GM19397 (cell line): Measurements from ENCODE around the gene EFR3B.
A peak's percentile ranks its signal among the peaks of the same experiment; 100 is the strongest.

Experiments used
- ATAC-seq: cut with Tn5 transposase; IDR thresholded peaks from one replicate; pipeline ENCODE4 v1.9.1; 2021; ENCODE audit warnings: mild to moderate bottlenecking, moderate library complexity; ENCODE audit not compliant: unreplicated experiment

EFR3B gene

GRCh38 chr2:25032901-25033300 is 9.0 kb upstream of the EFR3B start:
- ATAC-seq = no peak

- no peak for ATAC-seq
Observed at GRCh38 chr2:25034081-25034480, 7.8 kb upstream of the EFR3B start.

GRCh38 chr2:25035537-25036220 is 6.2 kb upstream of the EFR3B start:
- no peak for ATAC-seq

DNA sequence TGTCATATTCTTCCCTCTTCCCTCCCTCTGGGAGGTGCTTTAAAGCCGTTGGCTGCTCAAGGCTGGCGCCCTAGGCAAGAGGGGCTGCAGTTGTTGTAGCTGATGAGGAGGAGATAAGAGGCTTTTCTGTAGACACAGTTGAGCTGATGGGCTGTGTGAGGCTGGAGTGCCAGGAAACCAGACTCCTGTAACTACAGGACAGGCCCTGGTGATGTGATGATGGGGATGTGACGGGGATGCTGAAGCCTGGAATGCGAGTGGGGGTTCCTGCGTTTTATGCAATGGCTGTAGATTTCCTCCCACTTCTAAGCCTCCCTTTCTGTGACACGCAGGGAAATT is 5.7 kb upstream of the EFR3B start:
- no peak for ATAC-seq

DNA sequence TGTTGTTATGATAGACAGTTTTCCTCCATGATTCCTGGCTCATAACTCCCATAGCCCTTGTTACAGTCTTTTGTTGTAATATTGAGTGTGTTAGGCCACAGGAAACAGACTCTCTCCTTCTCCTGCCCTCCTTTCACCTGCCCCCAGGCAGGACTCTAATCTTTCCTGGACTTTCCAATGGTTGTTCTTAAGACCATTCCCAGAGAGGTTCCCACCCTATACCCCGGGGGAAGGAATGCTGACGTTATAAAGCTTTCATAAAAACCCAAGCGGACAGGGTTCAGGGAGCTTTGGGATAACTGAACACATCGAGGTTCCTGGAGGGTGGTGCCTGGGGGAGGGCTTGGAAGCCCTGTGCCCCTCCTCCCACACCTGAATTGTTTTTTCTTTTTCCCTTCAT is 2.8 kb upstream of the EFR3B start:
- ATAC-seq = no peak

- peak; percentile 2 for ATAC-seq
Observed at GRCh38 chr2:25041307-25041927, 459 bp upstream of the EFR3B start.

- ATAC-seq = no peak
Observed at GRCh38 chr2:25042321-25043240, 705 bp downstream of the EFR3B start.

DNA sequence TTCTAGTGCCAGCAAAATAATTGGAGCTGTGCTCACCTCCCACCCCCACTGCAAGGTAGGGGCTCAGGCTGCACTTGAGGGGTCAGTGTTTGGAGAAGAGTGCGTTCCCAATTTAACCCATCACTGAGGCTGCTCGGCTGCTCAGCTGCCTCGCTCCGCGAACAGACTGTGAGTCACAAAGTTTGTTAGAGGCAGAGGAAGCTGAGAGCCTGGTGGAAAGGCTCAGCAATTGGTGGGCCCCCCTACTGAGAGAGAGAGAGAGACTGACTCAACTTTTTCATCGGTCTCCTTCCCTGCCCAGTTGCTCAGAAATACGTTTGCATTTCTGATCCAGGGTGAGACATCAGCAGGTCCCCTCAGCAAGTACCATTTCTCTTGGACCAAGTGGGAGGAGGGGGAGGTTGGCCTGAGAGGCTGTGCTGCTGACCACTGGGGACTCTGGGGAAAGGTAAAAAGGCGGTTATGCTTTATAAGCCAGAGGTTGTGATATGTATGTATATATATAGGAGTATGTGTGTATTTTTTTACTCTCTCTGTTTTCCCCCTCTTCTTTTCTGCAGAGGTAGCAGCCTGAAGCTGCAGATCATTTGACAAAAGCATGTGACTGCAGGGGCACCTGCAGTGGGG is 1.5 kb downstream of the EFR3B start:
- no peak for ATAC-seq

GRCh38 chr2:25044011-25044410 is 2.1 kb downstream of the EFR3B start:
- no peak for ATAC-seq

DNA sequence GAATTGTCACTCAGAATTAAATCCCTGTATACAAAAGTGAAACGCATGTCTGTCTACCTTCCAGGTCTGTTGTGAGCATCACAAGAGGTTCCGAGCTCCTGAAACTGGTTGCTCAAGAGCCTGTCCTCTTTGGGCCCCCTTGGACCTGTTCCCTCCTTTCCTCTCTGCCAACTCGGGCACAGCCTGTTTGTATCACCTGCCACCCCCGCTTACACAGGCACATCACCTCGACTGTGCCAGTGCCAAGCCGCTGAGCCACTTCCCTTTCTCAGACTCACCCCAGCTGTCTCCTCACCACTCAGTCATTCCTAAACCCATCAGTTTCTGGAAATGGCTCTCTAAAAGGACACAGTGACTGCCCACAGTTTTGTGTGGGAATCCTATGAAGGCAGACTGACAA is 3.1 kb downstream of the EFR3B start:
- no peak for ATAC-seq

- ATAC-seq = no peak
Observed at GRCh38 chr2:25049422-25049821, 7.5 kb downstream of the EFR3B start.

DNA sequence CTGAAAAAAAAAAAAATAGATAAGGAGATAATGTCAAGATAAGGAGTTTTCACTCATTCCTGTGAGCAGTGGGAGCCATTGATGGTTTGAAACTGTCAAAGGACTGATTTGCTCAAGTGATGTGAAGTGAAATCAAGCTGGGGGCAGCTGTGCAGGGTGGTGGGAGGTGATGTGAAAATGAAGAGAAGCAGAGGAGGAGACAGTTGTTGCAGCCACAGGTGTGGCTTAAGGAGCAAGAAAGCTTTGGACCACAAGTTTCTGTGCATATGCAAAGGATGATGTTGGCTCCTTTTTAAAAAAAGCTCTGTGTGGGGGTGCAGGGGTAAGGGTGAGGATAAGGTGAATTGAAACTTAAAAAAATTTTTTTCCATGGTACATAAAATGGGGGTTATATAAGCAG is 8.3 kb downstream of the EFR3B start:
- ATAC-seq = no peak

GRCh38 chr2:25053041-25053440 is 11.2 kb downstream of the EFR3B start:
- ATAC-seq = no peak

DNA sequence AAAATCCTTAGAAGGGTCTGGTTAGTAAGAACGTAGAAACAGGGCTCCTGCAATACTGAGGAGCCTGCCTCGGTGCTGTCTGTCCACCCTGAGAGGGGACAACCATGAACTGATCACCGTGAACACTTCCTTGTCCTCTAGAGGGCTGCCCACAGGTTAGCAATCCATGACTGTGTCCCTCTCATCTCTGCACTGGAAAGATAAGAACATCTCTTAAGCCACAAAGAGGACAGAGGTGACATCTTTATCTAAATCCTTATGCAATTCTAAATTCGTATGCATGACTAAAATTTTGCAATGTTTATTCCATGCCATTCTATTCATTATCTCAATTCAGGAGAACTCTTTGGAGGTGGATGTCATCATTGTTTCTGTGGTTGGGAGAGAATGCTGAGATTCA is 12.8 kb downstream of the EFR3B start:
- no peak for ATAC-seq

DNA sequence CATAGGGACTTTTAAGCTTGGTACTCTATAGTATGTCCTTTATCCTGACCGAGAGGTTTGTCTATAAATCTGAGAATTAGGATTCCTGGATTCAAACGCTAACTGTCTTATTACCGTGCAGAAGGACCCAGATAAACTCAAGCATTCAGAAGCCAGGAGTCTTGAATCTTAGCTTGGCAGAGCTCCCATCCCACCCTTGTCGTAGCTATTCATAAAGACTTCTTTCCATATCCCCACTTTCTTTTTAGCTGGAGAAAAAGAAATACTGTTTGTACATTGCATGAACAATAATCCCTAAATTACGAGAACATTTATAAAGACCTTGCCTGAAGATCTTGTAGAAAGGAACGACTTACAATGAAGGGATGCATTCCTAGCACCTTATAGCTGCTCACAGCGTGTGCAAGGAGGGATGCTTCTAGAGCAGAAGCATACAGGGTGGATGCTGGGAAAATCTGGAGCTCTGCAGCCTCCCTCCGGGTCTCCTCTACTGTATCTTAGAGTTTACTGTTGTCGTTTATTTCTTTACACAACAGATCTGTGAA is 13.6 kb downstream of the EFR3B start:
- no peak for ATAC-seq

GRCh38 chr2:25056098-25056821 is 14.4 kb downstream of the EFR3B start:
- no peak for ATAC-seq

DNA sequence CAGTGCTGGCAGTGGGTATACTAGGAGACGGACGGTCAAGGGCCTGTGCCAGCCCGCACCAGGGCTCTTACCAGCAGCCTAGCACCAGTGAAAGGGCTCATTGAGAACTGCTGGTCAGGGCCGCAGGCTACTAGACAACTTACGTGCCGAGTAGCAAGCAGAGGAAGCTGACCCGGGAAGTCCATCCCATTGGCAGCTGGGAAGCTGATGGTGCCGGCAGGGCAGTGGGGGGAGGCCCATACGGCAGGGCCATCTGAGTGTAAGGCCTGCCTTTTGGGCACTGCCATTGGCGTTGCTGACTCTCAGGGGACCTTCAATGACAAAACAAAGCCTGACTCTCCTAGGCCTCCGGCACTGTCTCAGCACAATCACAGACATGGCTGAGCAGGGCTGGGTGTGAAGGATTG is 20.6 kb downstream of the EFR3B start:
- ATAC-seq = no peak

DNA sequence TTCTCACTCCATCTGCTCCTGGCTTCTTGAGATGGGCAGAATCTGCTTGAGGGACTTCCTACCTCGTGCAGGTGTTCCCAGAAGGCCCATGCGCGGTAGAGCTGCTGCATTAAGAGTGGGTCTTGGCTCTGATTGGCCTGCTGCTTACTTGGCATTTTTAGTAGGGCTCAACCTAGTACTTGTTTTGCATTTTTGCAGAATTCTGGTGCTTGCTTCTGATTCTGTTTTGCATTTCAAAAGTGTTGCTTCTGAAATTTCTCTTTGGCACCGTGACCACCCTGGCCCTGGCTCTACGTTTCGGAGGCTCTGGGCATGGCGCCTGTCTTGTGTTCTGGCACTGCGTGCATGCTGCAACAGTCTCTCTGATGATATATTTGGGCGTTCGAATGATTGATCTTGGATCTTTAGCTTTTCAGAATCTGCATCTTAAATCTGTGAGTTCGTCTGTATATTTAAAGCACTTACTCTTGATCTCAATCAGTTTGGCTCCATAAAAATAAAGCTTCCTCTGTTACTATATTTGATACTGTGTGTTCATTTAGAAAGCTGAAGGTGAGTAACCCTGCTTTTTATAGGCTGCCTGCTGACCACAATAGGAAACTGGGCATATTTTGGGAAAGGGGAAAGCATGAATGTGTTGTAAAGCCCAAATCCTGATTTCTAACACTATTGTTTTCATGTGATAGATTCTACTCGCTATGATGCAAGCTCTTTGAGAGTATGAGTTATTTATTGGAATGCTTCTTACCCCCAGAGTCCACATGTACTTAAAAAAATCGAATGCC is 22.2 kb downstream of the EFR3B start:
- ATAC-seq = no peak

- no peak for ATAC-seq
Observed at GRCh38 chr2:25065768-25066167, 23.9 kb downstream of the EFR3B start.

GRCh38 chr2:25066455-25066854 is 24.6 kb downstream of the EFR3B start:
- ATAC-seq = no peak
